ENCODE results near the gene ASPN.
A peak's percentile ranks its signal among the peaks of the same experiment; 100 is the strongest.

Gene ASPN

GRCh38 chr9:92432972-92433548, 49.2 kb downstream of the ASPN start:
- no peak overlapping the region for H3K4me3 ChIP-seq (ENCODE audit: control insufficient read depth, low read depth, low read length)
- DNase-seq (ENCODE audit: low read depth) = no peak
- TF ChIP-seq, protein P1, sequence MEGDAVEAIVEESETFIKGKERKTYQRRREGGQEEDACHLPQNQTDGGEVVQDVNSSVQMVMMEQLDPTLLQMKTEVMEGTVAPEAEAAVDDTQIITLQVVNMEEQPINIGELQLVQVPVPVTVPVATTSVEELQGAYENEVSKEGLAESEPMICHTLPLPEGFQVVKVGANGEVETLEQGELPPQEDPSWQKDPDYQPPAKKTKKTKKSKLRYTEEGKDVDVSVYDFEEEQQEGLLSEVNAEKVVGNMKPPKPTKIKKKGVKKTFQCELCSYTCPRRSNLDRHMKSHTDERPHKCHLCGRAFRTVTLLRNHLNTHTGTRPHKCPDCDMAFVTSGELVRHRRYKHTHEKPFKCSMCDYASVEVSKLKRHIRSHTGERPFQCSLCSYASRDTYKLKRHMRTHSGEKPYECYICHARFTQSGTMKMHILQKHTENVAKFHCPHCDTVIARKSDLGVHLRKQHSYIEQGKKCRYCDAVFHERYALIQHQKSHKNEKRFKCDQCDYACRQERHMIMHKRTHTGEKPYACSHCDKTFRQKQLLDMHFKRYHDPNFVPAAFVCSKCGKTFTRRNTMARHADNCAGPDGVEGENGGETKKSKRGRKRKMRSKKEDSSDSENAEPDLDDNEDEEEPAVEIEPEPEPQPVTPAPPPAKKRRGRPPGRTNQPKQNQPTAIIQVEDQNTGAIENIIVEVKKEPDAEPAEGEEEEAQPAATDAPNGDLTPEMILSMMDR (IDR thresholded peaks at IDR 0.05; ENCODE audit: control insufficient read depth, insufficient read depth, low read depth, low read length, missing control alignments) = no peak

DNA sequence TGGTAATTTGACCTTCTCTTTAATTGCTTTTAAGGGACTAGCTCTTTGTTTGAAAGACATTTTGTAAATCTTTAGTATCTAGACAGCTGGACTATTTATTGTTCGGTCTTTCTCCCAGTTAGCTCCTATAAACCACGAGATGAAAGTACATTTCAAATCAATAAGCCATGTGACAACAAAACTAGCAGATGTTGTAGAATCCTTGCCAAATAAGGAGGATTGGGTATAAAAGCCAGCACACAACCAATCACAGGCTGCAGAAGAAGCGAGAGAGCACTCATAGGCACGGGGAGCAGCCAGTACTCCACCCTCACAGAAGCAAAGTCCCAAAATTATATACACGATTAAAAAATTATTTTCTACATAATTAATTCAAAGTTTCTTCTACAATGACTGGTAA, 50.0 kb downstream of the ASPN start:
- TF ChIP-seq, protein P1 (IDR thresholded peaks at IDR 0.05; ENCODE audit: control insufficient read depth, insufficient read depth, low read depth, low read length, missing control alignments) = no peak
- no peak for DNase-seq (ENCODE audit: low read depth)

GRCh38 chr9:92429836-92430235, 52.5 kb downstream of the ASPN start:
- no peak overlapping the region for H3K4me3 ChIP-seq (ENCODE audit: control insufficient read depth, low read depth, low read length)
- DNase-seq (ENCODE audit: low read depth) = no peak
- TF ChIP-seq, protein P1 (IDR thresholded peaks at IDR 0.05; ENCODE audit: control insufficient read depth, insufficient read depth, low read depth, low read length, missing control alignments) = no peak

More for the DNA sequence above, 50.0 kb downstream of the ASPN start:
- no peak overlapping the region for H3K4me3 ChIP-seq (ENCODE audit: control insufficient read depth, low read depth, low read length)

GRCh38 chr9:92426501-92427145, 55.7 kb downstream of the ASPN start:
- TF ChIP-seq, protein P1 (IDR thresholded peaks at IDR 0.05; ENCODE audit: control insufficient read depth, insufficient read depth, low read depth, low read length, missing control alignments) = no peak
- no peak overlapping the region for H3K4me3 ChIP-seq (ENCODE audit: control insufficient read depth, low read depth, low read length)
- no peak for DNase-seq (ENCODE audit: low read depth)

DNA sequence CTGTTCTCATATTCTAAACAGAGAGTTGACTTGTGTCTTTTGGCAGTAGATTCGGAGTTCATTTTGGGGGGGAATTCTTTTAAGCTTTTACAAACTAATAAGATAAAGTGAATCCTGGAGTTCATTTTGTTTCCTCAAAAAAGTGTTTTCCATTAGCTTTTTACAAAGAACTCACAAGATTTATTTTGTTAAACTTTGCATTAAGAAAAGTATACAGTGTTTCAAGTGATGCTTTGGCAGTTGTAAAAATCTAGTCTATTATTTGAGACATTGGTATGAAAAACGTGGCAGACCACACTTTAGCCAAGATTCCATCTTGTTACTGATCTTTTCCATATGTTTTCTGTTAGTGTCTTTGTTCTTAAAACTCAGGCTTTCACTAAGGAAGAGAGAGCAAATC, 56.8 kb downstream of the ASPN start:
- TF ChIP-seq, protein P1 (IDR thresholded peaks at IDR 0.05; ENCODE audit: control insufficient read depth, insufficient read depth, low read depth, low read length, missing control alignments) = no peak

DNA sequence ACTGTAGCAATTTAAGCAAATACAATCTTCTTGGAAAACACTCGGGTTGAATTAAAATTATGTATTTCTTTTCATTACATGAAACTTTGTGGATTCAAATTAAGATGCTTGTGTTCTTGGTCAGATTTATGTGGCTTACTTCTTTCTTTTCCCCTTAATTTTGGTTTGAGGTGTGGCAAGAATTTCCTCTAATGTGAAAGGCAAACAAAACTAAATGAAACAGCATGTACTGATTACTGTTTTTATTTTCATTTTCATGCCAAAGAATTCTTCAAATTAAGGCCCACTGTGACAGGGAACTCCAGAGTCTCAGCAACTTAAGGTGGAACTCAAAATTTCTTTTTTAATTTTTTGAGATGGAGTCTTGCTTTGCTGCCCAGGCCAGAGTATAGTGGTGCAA, 58.0 kb downstream of the ASPN start, which contains the start of gene OMD:
Gene OMD (minus strand): TSS at position 132 of the 400 bp plus-strand sequence. CDS start 6,913 bp downstream, outside the sequence.
- TF ChIP-seq, protein P1 (IDR thresholded peaks at IDR 0.05; ENCODE audit: control insufficient read depth, insufficient read depth, low read depth, low read length, missing control alignments) = no peak
- H3K4me3 ChIP-seq (ENCODE audit: control insufficient read depth, low read depth, low read length) = no peak within 1 kb of the TSS
- peak; percentile 55 for DNase-seq (ENCODE audit: low read depth)

More for the DNA sequence above, 56.8 kb downstream of the ASPN start:
- DNase-seq (ENCODE audit: low read depth) = peak; percentile 32
- no peak overlapping the region for H3K4me3 ChIP-seq (ENCODE audit: control insufficient read depth, low read depth, low read length)
